Ectodermal cell (in vitro differentiated cells): ENCODE results near the gene PCSK4.

Source experiments
- H3K27ac ChIP-seq: 2 replicates; pipeline ENCODE4 v1.7.0; 2013; ENCODE audit warnings: mild to moderate bottlenecking, low read depth, low read length; ENCODE audit not compliant: insufficient read depth, poor library complexity, severe bottlenecking
- H3K27me3 ChIP-seq: 2 replicates; pipeline ENCODE4 v1.7.0; 2013; ENCODE audit warnings: mild to moderate bottlenecking, low read length; ENCODE audit not compliant: insufficient read depth, control insufficient read depth, poor library complexity, severe bottlenecking
- H3K36me3 ChIP-seq: one replicate; pipeline ENCODE4 v1.7.0; 2013; ENCODE audit warnings: low read length; ENCODE audit not compliant: control insufficient read depth, insufficient read depth
- H3K4me1 ChIP-seq: one replicate; pipeline ENCODE4 v1.7.0; 2013; ENCODE audit warnings: low read length; ENCODE audit not compliant: control insufficient read depth, insufficient read depth
- H3K4me3 ChIP-seq: 2 replicates; pipeline ENCODE4 v1.7.0; 2013; ENCODE audit warnings: low read depth, low read length, control low read depth; ENCODE audit not compliant: insufficient read depth
- H3K9me3 ChIP-seq: 2 replicates; pipeline ENCODE4 v1.7.0; 2013; ENCODE audit warnings: mild to moderate bottlenecking, low read length, moderate library complexity; ENCODE audit not compliant: control insufficient read depth
- WGBS, 2 experiments: methylation state at CpG; one replicate each; pipeline ENCODE4 v1.1.7; 2013; ENCODE audit warnings: missing lambda C conversion rate in 2 of 2; 5-methylcytosine and 5-hydroxymethylcytosine counted together

Gene PCSK4

GRCh38 chr19:1470305-1471009, 19.7 kb downstream of the PCSK4 start:
- Histone ChIP-seq H3K4me3 (peak overlapping the region; percentile 30), H3K27me3 (peaks cover 86% of the 10 kb centered on the region), H3K4me1 (peaks cover 29% of the 10 kb centered on the region), H3K27ac (no peak overlapping the region), H3K36me3 (no peaks in the 10 kb centered on the region), H3K9me3 (no peaks in the 10 kb centered on the region)
- 1% methylated on average over 67 of the region's 67 CpGs for WGBS, 2 experiments

DNA sequence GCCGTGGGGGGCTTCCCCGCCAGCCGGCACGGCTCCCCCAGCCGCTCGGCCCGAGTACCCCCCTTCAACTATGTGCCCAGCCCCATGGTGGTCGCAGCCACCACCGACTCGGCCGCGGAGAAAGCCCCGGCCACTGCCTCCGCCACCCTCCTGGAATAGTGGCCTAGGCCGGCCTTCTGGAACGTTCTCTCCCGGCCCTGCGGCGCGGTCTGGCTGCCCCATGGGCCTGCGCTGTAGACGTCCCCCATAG, 20.2 kb downstream of the PCSK4 start:
- Histone ChIP-seq H3K27me3 (peaks cover 91% of the 10 kb centered on the region), H3K9me3 (no peaks in the 10 kb centered on the region), H3K4me1 (peaks cover 29% of the 10 kb centered on the region), H3K27ac (no peak overlapping the region), H3K36me3 (no peaks in the 10 kb centered on the region), H3K4me3 (peak overlapping the region; percentile 30)
- WGBS, 2 experiments = 12 to 14% methylated on average over 22 of the region's 22 CpGs

DNA sequence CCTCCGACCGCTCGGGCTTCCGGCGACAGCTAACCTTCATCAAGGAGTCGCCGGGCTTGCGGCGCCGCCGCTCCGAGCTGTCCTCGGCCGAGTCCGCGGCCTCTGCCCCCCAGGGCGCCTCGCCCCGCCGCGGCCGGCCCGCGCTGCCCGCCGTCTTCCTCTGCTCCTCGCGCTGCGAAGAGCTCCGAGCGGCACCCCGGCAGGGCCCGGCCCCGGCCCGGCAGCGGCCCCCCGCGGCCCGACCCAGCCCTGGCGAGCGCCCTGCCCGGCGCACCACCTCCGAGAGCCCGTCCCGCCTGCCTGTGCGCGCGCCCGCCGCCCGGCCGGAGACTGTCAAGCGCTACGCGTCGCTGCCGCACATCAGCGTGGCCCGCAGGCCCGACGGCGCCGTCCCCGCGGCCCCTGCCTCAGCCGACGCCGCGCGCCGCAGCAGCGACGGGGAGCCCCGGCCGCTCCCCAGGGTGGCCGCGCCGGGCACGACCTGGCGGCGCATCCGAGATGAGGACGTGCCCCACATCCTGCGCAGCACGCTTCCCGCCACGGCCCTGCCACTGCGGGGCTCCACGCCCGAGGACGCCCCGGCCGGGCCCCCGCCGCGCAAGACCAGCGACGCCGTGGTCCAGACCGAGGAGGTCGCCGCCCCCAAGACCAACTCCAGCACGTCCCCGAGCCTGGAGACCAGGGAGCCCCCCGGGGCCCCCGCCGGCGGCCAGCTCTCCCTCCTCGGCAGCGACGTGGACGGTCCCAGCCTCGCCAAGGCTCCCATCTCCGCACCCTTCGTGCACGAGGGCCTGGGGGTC, 20.7 kb downstream of the PCSK4 start:
- 6 to 7% methylated on average over 117 of the region's 117 CpGs for WGBS, 2 experiments
- no peak overlapping the region for H3K4me3 ChIP-seq
- no peaks in the 10 kb centered on the region for H3K36me3 ChIP-seq
- H3K4me1 ChIP-seq = peaks cover 29% of the 10 kb centered on the region
- H3K27ac ChIP-seq = no peak overlapping the region
- no peaks in the 10 kb centered on the region for H3K9me3 ChIP-seq
- H3K27me3 ChIP-seq = peaks cover 96% of the 10 kb centered on the region

DNA sequence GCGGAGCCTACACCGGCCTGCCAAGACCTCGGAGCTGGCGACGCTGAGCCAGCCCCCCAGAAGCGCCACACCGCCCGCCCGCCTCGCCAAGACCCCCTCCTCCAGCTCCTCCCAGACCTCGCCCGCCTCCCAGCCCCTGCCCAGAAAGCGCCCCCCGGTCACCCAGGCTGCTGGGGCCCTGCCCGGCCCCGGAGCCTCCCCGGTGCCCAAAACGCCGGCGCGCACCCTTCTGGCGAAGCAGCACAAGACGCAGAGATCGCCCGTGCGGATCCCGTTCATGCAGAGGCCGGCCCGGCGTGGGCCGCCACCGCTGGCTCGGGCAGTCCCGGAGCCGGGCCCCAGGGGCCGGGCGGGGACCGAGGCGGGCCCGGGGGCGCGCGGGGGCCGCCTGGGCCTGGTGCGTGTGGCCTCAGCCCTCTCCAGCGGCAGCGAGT, 21.3 kb downstream of the PCSK4 start:
- H3K27ac ChIP-seq = no peak overlapping the region
- H3K36me3 ChIP-seq = no peaks in the 10 kb centered on the region
- H3K9me3 ChIP-seq = no peaks in the 10 kb centered on the region
- WGBS, 2 experiments = 4% methylated on average over 47 of the region's 47 CpGs
- H3K4me1 ChIP-seq = peaks cover 29% of the 10 kb centered on the region
- H3K27me3 ChIP-seq = peaks cover 100% of the 10 kb centered on the region
- no peak overlapping the region for H3K4me3 ChIP-seq

DNA sequence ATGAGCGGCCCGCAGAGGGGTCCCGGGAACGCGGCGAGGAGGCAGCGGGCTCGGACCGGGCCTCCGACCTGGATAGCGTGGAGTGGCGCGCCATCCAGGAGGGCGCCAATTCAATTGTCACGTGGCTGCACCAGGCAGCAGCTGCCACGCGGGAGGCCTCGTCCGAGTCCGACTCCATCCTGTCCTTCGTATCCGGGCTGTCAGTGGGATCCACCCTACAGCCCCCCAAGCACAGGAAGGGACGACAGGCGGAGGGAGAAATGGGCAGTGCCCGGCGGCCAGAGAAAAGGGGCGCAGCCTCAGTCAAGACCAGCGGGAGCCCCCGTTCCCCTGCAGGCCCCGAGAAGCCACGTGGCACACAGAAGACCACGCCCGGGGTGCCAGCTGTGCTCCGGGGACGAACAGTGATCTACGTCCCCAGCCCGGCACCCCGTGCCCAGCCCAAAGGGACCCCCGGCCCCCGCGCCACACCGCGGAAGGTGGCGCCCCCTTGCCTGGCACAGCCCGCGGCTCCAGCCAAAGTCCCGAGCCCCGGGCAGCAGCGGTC, 21.8 kb downstream of the PCSK4 start:
- no peaks in the 10 kb centered on the region for H3K36me3 ChIP-seq
- H3K27ac ChIP-seq = no peak overlapping the region
- H3K27me3 ChIP-seq = peaks cover 97% of the 10 kb centered on the region
- no peaks in the 10 kb centered on the region for H3K9me3 ChIP-seq
- WGBS, 2 experiments = 22 to 23% methylated on average over 49 of the region's 49 CpGs
- no peak overlapping the region for H3K4me3 ChIP-seq
- peaks cover 29% of the 10 kb centered on the region for H3K4me1 ChIP-seq

- H3K27me3 ChIP-seq = peaks cover 90% of the 10 kb centered on the region
- H3K36me3 ChIP-seq = no peaks in the 10 kb centered on the region
- H3K4me3 ChIP-seq = peak overlapping the region; percentile 10
- 5 to 6% methylated on average over 92 of the region's 92 CpGs for WGBS, 2 experiments
- no peaks in the 10 kb centered on the region for H3K9me3 ChIP-seq
- H3K27ac ChIP-seq = no peak overlapping the region
- peaks cover 29% of the 10 kb centered on the region for H3K4me1 ChIP-seq
These were observed 22.5 kb downstream of the PCSK4 start for GRCh38 chr19:1467490-1468273.

- peak overlapping the region; percentile 12 for H3K4me3 ChIP-seq
- no peaks in the 10 kb centered on the region for H3K9me3 ChIP-seq
- no peak overlapping the region for H3K27ac ChIP-seq
- H3K27me3 ChIP-seq = peaks cover 85% of the 10 kb centered on the region
- no peaks in the 10 kb centered on the region for H3K36me3 ChIP-seq
- peaks cover 29% of the 10 kb centered on the region for H3K4me1 ChIP-seq
- WGBS, 2 experiments = 5 to 7% methylated on average over 36 of the region's 36 CpGs
These were observed 23.0 kb downstream of the PCSK4 start for GRCh38 chr19:1467215-1467489.

GRCh38 chr19:1466461-1467214, 23.5 kb downstream of the PCSK4 start:
- peak overlapping the region; percentile 12 for H3K4me3 ChIP-seq
- H3K4me1 ChIP-seq = peaks cover 29% of the 10 kb centered on the region
- H3K9me3 ChIP-seq = no peaks in the 10 kb centered on the region
- H3K36me3 ChIP-seq = no peaks in the 10 kb centered on the region
- peaks cover 80% of the 10 kb centered on the region for H3K27me3 ChIP-seq
- WGBS, 2 experiments = 9 to 11% methylated on average over 70 of the region's 70 CpGs
- no peak overlapping the region for H3K27ac ChIP-seq

- peaks cover 25% of the 10 kb centered on the region for H3K4me1 ChIP-seq
- WGBS, 2 experiments = 25 to 29% methylated on average over 41 of the region's 41 CpGs
- no peak overlapping the region for H3K4me3 ChIP-seq
- H3K9me3 ChIP-seq = no peaks in the 10 kb centered on the region
- H3K27me3 ChIP-seq = peaks cover 74% of the 10 kb centered on the region
- no peaks in the 10 kb centered on the region for H3K36me3 ChIP-seq
- H3K27ac ChIP-seq = no peak overlapping the region
These were observed 24.1 kb downstream of the PCSK4 start for GRCh38 chr19:1466018-1466460.
